ENCODE measurements around the gene FMN1.

The FMN1 gene

GRCh38 chr15:33044598-33044997 lies 149.9 kb downstream of the FMN1 start:
- no peak for DNase-seq

- no peak for DNase-seq
These were observed 150.9 kb downstream of the FMN1 start for GRCh38 chr15:33043636-33044035.

- no peak for DNase-seq
These were observed 154.0 kb downstream of the FMN1 start for GRCh38 chr15:33040496-33040895.

GRCh38 chr15:33034588-33034987 lies 159.9 kb downstream of the FMN1 start:
- DNase-seq: no peak

GRCh38 chr15:33032053-33032452 lies 162.5 kb downstream of the FMN1 start:
- DNase-seq: no peak

GRCh38 chr15:33031324-33031821 lies 163.1 kb downstream of the FMN1 start:
- no peak for DNase-seq

GRCh38 chr15:33030315-33030714 lies 164.2 kb downstream of the FMN1 start:
- no peak for DNase-seq

- DNase-seq: no peak
These were observed 165.3 kb downstream of the FMN1 start for GRCh38 chr15:33029109-33029652.

- DNase-seq: no peak
These were observed 166.0 kb downstream of the FMN1 start for GRCh38 chr15:33028495-33028894.

- no peak for DNase-seq
These were observed 167.0 kb downstream of the FMN1 start for GRCh38 chr15:33027306-33028035.

- DNase-seq: no peak
These were observed 167.9 kb downstream of the FMN1 start for GRCh38 chr15:33026614-33027013.

GRCh38 chr15:33022629-33023028 lies 171.9 kb downstream of the FMN1 start:
- DNase-seq: no peak

GRCh38 chr15:33021806-33022389 lies 172.6 kb downstream of the FMN1 start:
- DNase-seq: no peak

- DNase-seq: no peak
These were observed 175.0 kb downstream of the FMN1 start for GRCh38 chr15:33019354-33019981.

- no peak for DNase-seq
These were observed 178.0 kb downstream of the FMN1 start for GRCh38 chr15:33016405-33017024.

GRCh38 chr15:33014586-33014985 lies 179.9 kb downstream of the FMN1 start:
- no peak for DNase-seq

- no peak for DNase-seq
These were observed 180.6 kb downstream of the FMN1 start for GRCh38 chr15:33013827-33014445.

GRCh38 chr15:33011976-33012375 lies 182.5 kb downstream of the FMN1 start:
- DNase-seq: no peak

- DNase-seq: no peak
These were observed 184.9 kb downstream of the FMN1 start for GRCh38 chr15:33009603-33010002.

GRCh38 chr15:33009026-33009425 lies 185.5 kb downstream of the FMN1 start:
- no peak for DNase-seq

- no peak for DNase-seq
These were observed 186.1 kb downstream of the FMN1 start for GRCh38 chr15:33008284-33008995.

- DNase-seq: no peak
These were observed 187.1 kb downstream of the FMN1 start for GRCh38 chr15:33007303-33007855.

Data from activated T-cell treated with anti-CD3 and anti-CD28 coated beads for 4 hours (primary cell).